Bronchial epithelial cell (primary cell): Measurements from ENCODE around the gene ADRA2A. TPM values are rescaled to one million over a fixed set of nuclear protein-coding genes. Genes with fewer than 3 reads are reported as not detected.
A peak's percentile ranks its signal among the peaks of the same experiment; 100 is the strongest.

Experiments
- DNase-seq: peaks from one replicate; pipeline ENCODE4 v3.0.0-alpha.2; 2010; ENCODE audit warnings: low read depth
- FAIRE-seq: peaks from 2 replicates; lab custom pipeline; 2011; peaks lifted over from hg19 to GRCh38; lab: Jason Lieb, UNC
- H3K27me3 ChIP-seq: 2 replicates; pipeline ENCODE4 v1.5.1; 2011; ENCODE audit warnings: low read length; ENCODE audit not compliant: control insufficient read depth, insufficient read depth
- H3K36me3 ChIP-seq: 2 replicates; pipeline ENCODE4 v1.5.1; 2011; ENCODE audit warnings: low read length; ENCODE audit not compliant: control insufficient read depth, insufficient read depth
- H3K4me3 ChIP-seq: 2 replicates; pipeline ENCODE4 v1.5.1; 2011; ENCODE audit warnings: mild to moderate bottlenecking, low read depth, low read length, control low read depth
- CTCF ChIP-seq: IDR thresholded peaks from 2 replicates; pipeline ENCODE4 v1.5.1; 2011; ENCODE audit warnings: mild to moderate bottlenecking, moderate library complexity, low read length, control low read depth, inconsistent platforms; ENCODE audit not compliant: insufficient read depth, severe bottlenecking
- total RNA-seq: library from RNA; depleted of rRNA; stranded (reverse); fragments of >200 nt; gene quantifications from 2 replicates; pipeline ENCODE4 v1.2.1, GENCODE V29; 2014

ADRA2A gene
- total RNA-seq, 1 donor from 2014 or later = not detected

- Histone ChIP-seq H3K4me3 (no peak overlapping the region), H3K36me3 (no peaks in the 10 kb centered on the region), H3K27me3 (no peaks in the 10 kb centered on the region)
- peak; percentile 81 for FAIRE-seq
- no peak for DNase-seq
- no peak for TF ChIP-seq CTCF
Observed at GRCh38 chr10:111113961-111114757, 37.3 kb downstream of the ADRA2A start.

- Histone ChIP-seq H3K4me3 (no peak overlapping the region), H3K36me3 (no peaks in the 10 kb centered on the region), H3K27me3 (no peaks in the 10 kb centered on the region)
- FAIRE-seq (no peak), DNase-seq (no peak)
- TF ChIP-seq CTCF = no peak
Observed at GRCh38 chr10:111114758-111115500, 38.1 kb downstream of the ADRA2A start.

GRCh38 chr10:111116211-111116610, 39.4 kb downstream of the ADRA2A start:
- no peak for FAIRE-seq
- no peak overlapping the region for H3K4me3 ChIP-seq
- no peak for DNase-seq
- H3K36me3 ChIP-seq = no peaks in the 10 kb centered on the region
- TF ChIP-seq CTCF = no peak
- no peaks in the 10 kb centered on the region for H3K27me3 ChIP-seq

- Histone ChIP-seq H3K36me3 (no peaks in the 10 kb centered on the region), H3K27me3 (no peaks in the 10 kb centered on the region), H3K4me3 (no peak overlapping the region)
- FAIRE-seq (no peak), DNase-seq (no peak)
- TF ChIP-seq CTCF = no peak
Observed at GRCh38 chr10:111116762-111117445, 40.1 kb downstream of the ADRA2A start.

- H3K27me3 ChIP-seq = no peaks in the 10 kb centered on the region
- FAIRE-seq (no peak), DNase-seq (no peak)
- TF ChIP-seq CTCF = no peak
- no peak overlapping the region for H3K4me3 ChIP-seq
- H3K36me3 ChIP-seq = no peaks in the 10 kb centered on the region
Observed at GRCh38 chr10:111117528-111118277, 40.9 kb downstream of the ADRA2A start.
